ENCODE data around the gene PRRG1.
"Not testable (repeated sequence)": the region's sequence is repeated elsewhere in the genome, so short reads cannot be mapped to it uniquely, and the experiment has no call there.

Gene PRRG1

DNA sequence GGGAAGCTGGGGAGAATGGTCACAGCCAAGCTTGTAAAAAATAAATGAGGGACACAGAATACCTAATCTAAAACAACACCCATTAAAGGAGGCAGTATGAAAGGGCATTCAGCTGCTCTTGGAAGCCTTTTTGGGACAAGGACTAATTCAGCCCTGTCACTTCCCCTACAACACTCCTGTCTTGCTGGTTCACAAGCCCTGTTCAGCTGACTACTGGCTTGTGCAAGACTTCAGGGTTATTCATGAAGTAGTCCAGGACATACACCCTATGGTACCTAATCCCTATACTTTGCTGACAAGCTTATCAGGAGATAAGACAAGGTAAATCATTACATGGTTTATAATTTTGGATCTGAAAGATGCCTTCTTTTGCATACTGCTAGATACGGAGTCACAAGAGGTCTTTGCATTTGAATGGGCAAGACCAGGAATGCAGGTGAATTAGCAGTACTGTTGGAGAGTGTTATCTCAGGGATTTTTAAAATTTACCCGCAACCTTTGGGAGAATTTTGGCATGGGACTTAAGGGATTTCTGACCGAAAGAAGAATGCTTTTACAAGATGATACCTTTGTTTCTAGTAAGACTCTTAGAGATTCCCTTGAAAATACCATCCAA lies 119.1 kb downstream of the PRRG1 start:
- no peak for DNase-seq (ENCODE audit: low read depth, low spot score)

DNA sequence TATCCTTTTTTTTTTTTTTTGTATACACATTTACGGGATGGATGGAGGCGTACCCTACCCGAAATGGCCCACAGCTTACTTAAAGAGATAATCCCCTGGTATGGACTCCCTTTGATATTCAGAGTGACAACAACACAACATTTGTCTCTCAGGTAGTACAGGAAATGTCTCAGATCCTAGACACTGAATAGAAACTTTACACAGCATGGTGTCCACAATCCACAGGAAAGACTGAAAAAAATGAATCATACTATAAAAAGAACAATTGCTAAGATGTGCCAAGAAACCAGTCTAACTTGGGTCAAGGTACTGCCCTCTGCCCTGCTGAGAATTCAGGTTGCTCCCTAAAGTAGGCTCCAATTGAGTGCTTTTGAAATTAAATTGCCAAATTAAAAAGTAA lies 121.5 kb downstream of the PRRG1 start:
- no peak for DNase-seq (ENCODE audit: low read depth, low spot score)

DNA sequence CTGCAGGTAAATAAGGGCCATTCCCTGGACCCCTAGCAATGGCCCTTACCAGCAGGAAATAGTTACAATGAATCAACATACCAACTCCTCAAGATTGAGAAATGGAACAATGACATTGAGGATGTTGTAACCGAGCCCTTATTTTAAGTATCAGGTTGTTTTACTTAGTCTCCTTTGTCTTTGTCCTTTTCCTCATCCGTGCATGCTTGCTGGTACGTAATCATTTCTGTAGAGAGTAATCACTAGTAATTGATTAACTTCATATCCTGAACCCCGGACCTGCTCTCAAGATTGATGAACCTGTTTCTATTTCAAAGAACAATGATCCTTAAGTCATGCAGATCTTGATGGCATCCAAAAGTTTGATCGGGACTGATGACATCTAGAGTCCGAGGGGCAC lies 123.7 kb downstream of the PRRG1 start:
- no peak for DNase-seq (ENCODE audit: low read depth, low spot score)

DNA sequence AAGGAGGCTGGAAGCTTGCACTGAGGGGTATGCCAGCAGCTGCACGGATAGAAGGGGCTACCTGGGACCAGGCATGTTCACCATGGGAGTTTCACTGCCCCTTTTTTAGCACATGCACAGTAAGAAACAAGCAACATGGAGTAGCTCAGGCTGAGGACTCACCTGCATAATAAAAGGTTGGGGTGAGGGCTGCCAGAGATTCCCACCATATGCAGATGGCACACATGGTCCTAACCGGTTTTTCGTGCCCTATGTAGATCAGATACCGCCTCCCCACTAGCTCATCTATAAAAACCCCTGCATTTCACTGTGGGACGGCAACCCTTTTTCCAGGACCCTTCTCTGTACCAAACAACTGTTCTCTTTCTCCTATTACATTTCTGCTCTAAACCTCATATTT lies 125.3 kb downstream of the PRRG1 start:
- DNase-seq (ENCODE audit: low read depth, low spot score), result no peak

DNA sequence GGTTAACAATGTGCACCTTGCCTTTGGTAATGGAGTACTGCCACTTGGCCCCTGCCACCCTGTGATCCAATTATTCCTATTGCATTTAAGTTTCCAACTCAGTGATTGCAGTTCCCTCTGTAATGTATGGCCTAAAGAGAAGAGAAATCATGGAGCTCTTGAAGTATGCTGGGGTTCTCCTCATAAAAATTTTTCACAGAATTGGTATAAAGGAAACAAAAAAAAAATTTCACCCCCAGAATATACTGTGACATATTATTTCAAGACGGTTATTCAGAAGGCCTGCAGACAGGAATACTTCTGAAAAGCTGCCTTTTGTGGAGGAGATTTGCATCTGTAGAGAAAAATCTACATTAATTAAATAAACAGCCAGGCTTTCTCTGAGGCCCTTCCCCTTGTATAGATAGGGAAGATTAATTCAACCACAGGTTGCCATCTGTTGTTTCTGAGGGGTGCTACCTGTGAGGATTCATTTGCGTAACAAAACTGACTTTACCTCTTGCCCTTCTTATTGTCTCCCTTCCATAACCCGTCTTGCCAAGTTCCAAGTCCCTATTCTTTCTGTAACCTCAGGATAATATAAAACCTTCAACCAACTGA lies 127.5 kb downstream of the PRRG1 start:
- no peak for DNase-seq (ENCODE audit: low read depth, low spot score)

DNA sequence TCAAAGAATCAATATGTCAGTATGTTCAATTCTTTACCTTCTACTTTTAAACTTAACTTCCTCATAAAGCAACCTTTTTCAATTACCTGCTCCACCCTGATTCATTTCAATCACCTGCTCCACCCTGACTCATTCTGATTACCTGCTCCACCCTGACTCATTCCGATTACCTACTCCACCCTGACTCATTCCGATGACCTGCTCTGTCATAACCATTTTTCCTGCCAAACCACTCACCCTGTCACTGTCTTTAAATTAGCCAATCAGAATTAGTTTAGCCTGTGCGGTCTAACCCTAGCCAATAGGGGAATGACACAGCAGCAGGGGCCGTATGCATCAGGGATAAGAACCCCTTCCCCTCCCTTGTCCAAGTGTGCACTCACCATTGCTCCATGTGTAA lies 135.2 kb downstream of the PRRG1 start:
- not testable (repeated sequence) for DNase-seq (ENCODE audit: low read depth, low spot score)

DNA sequence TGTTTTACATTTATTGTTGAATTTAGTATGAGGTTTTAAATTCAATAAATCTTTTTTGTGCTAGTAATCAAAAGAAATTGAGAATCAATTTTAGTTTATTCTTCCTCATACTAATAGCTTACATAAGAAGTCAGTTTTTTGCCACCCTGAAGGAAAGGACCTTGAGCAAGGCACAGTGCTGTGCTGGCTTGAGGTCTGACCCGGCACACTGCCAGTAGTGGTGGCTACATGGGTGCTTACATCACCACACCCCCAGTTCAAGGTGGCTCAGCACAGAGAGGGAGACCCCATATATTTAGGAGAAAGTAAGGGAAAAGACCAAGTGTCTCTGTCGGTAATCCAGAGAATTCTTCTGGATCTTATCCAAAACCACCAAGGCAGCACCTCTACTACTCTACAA lies 136.3 kb downstream of the PRRG1 start:
- DNase-seq (ENCODE audit: low read depth, low spot score), result no peak

DNA sequence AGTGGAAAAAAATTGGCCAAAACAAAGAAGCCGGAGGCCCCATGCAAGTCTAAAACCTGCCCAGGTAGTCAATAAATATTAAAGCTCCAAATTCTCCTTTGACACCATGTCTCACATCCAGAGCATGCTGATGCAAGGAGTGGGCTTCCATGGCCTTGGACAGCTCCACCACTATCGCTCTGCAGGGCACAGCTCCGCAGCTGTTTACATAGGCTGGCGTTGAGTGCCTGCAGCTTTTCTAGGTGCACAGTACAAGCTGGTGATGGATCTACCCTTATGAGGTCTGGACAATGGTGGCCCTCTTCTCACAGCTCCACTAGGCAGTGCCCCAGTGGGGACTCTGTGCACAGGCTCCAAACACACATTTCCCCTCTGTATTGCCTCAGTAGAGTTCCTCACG lies 138.1 kb downstream of the PRRG1 start:
- DNase-seq (ENCODE audit: low read depth, low spot score), result no peak

DNA sequence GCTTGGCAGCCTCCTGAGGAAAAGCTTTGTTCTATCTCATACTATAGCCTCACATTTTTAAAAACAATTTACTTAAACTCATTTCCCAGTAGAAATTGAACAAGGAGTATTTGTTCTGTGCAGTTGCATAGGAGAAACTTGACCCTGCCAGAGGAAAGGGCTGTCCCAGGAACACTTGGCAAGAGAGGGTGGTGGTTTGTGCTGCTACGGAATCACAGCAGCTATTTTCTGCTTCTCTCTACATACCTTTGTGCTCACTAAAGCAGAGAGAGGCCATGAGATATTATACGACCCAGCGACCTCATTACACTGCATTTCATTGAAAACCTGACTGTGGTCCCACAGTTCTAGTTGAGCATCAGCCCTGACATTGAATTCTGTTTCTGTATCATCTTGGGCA lies 139.2 kb downstream of the PRRG1 start:
- no peak for DNase-seq (ENCODE audit: low read depth, low spot score)

DNA sequence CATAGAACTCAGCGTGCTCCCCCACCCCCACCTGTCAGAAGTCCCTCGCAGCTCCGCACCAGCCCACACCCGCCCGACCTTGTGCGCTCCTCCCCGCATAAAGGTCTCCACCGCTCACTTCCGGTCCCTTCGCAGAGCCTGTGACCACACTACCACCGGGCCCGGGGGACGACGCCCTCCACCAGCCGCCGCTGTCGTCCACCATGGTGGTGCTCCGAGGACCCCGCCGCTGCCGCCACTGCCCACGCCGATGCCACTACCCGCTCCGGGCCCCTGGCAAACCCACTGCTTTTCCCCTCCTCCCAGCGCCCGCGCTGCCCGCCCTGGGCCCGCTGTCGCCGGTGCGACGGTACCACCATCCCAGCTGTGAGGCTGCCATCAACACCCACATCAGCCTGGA lies 142.5 kb downstream of the PRRG1 start:
- no peak for DNase-seq (ENCODE audit: low read depth, low spot score)

DNA sequence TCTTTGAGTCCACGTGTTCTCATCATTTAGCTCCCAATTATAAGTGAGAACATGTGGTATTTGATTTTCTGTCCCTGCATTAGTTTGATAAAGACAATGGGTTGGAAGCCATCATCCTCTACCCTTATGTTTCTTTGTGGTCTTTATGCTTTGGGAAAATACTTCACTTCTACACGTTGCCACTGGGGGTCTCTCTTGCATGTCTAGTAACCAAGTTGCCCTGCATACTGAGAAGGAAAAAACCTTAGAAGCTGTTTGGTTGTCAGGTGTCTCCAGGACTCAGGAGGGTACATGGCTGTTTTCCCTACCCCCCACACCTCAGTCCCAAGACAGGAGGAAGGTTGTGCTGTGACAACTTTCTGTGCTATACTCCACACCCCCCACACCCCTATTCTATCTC lies 146.6 kb downstream of the PRRG1 start:
- DNase-seq (ENCODE audit: low read depth, low spot score), result not testable (repeated sequence)

DNA sequence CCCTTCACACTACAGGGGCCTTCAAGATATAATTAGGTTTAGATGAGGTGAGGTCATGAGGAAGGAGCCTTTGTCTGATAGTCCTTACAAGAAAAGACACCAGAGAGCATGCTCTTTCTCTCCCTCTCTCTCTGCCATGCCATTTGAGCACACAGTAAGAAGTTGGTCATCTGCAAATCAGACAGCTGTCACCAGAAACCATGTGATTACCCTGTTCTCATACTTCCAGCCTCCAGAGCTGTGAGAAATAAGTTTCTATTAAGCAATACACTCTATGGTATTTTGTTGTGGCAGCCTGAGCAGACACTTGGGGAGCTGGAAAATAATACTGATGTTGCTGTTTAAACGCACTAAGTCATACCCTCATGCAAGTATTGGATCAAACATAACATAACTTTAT lies 148.0 kb downstream of the PRRG1 start:
- DNase-seq (ENCODE audit: low read depth, low spot score), result not testable (repeated sequence)

DNA sequence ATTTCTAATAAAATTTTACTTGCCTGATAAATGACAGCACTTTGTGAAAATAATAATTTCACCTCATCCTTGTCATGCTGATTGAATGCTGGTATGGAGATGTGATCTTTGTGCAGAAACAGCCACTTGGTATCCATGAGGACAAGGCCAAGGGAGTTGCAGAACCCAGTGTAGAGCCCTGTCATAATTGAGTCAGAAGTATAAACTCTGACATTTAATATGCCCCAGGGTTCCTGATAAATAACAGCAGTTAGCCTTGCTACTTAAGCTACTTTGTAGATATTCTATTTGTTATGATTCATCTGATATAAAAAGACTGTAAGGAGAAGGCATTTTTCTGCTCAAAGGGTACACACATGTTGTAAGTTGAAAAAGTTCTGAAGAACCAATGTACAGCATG lies 149.2 kb downstream of the PRRG1 start:
- DNase-seq (ENCODE audit: low read depth, low spot score), result not testable (repeated sequence)

DNA sequence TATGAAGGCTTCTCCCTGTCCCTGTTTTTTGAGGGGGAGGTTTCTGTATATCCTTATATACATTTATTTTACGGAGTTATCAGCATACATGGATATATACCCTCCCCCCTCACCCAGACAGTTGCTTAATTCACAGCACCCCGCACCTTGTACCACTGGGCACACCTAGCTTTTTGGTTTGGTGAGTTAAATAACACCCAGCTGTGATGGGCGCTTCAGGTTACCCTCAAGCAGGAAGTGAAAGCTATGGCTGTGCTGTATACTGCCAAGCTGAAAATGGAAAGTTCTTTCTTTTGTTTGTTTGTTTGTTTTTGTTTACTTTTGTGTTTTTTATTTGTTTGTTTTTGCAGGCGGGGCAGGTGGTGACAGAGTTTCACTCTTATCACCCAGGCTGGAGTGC lies 150.5 kb downstream of the PRRG1 start:
- not testable (repeated sequence) for DNase-seq (ENCODE audit: low read depth, low spot score)

DNA sequence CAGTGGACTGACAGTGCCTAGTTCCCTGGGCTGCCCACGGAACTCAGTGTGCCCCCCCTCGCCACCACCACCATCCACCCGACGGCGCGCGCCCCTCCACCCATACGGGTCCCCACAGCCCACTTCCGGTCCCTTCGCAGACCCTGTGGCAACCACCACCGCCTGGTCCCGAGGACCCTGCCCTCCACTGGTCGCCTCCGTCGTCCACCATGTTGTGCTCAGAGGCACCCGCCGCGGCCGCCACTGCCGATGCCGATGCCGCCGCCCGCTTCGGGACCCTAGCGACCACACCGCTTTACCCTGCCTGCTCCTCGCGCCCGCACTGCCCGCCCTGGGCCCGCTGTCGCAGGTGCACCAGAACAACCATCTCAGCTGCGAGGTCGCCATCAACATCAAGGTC lies 155.8 kb downstream of the PRRG1 start:
- DNase-seq (ENCODE audit: low read depth, low spot score), result no peak

Measured in smooth muscle cell of the brain vasculature (primary cell).